HCT116 (cell line): ENCODE data around the gene TXNDC11. TPM values are rescaled to one million over a fixed set of nuclear protein-coding genes. Genes with fewer than 3 reads are reported as not detected.

Experiments
- ATAC-seq: fragments of 200-7000 bp; cut with Tn5 transposase; 2 replicates; pipeline ENCODE4 v1.9.1; 2020; ENCODE audit warnings: mild to moderate bottlenecking, moderate library complexity
- BruUV-seq: library from RNA; stranded (reverse); fragments of 400-500 nt; replicated peaks from 2 replicates; lab custom pipeline; 2021; lab: Mats Ljungman, UMichigan
- CTCF ChIA-PET: fragments of 300-600 bp; sonication (Branson Sonifier 250); formaldehyde crosslinking; loops from one replicate; lab custom pipeline; 2021; ENCODE audit warnings: antibody characterized with exemption; lab: Charles Lee
- POLR2A ChIA-PET: fragments of 300-600, 350-600 bp; sonication (Branson Sonifier 250); formaldehyde crosslinking; loops from one replicate; lab custom pipeline; 2021; ENCODE audit warnings: antibody characterized with exemption; lab: Charles Lee
- RAD21 ChIA-PET, 2 experiments: fragments of 300-600 bp; sonication (Branson Sonifier 250); formaldehyde crosslinking; loops; one replicate each; lab custom pipeline; 2023; ENCODE audit warnings: low total read pairs in 2 of 2; ENCODE audit not compliant: uncharacterized antibody in 2 of 2, unreplicated experiment in 2 of 2, low non-redundant PET in 1 of 2; lab: Charles Lee
- DNase-seq: peaks from one replicate; pipeline ENCODE4 v3.0.0-alpha.2; 2010; ENCODE audit warnings: low read depth, low spot score
- H2AFZ ChIP-seq: fragments of 200-600 bp; shearing (Covaris generic), sonication (generic); 2 replicates; pipeline ENCODE4 v1.6.1; 2017; ENCODE audit warnings: low read depth, mixed run types, mixed read lengths, antibody characterized with exemption, low read length; ENCODE audit not compliant: poor library complexity, severe bottlenecking
- H3K27ac ChIP-seq: 2 replicates; pipeline ENCODE4 v1.5.1; 2012; ENCODE audit warnings: low read depth, low read length
- H3K27me3 ChIP-seq: fragments of 200-600 bp; sonication (generic); 2 replicates; pipeline ENCODE4 v1.6.1; 2016; ENCODE audit warnings: mixed run types, low read length, mixed read lengths; ENCODE audit not compliant: insufficient read depth
- H3K36me3 ChIP-seq, 2 experiments: fragments of 200-500 bp in 1 of 2; fragments of 200-600 bp in 1 of 2; sonication (Bioruptor generic) in 1 of 2; sonication (generic) in 1 of 2; 2 replicates each; pipeline versions ENCODE4 v1.5.1 to v1.6.1; 2014 to 2016; ENCODE audit warnings: low read length in 2 of 2, inconsistent platforms in 1 of 2, mixed read lengths in 1 of 2, mixed run types in 1 of 2; ENCODE audit not compliant: insufficient read depth in 2 of 2, control insufficient read depth in 1 of 2
- H3K4me1 ChIP-seq, 2 experiments: fragments of 200-600 bp in 1 of 2; sonication (generic) in 1 of 2; 2 replicates each; pipeline versions ENCODE4 v1.5.1 to v1.6.1; 2012 to 2017; ENCODE audit warnings: low read length in 2 of 2, inconsistent platforms in 1 of 2, mild to moderate bottlenecking in 1 of 2, mixed read lengths in 1 of 2, mixed run types in 1 of 2, moderate library complexity in 1 of 2; ENCODE audit not compliant: insufficient read depth in 2 of 2, control insufficient read depth in 1 of 2
- H3K4me2 ChIP-seq: fragments of 200-600 bp; sonication (generic); 2 replicates; pipeline ENCODE4 v1.6.1; 2017; ENCODE audit warnings: mixed run types, low read length, mixed read lengths
- H3K4me3 ChIP-seq, 2 experiments: fragments of 200-600 bp in 1 of 2; sonication (generic) in 1 of 2; replicated peaks in 1 of 2; 2 replicates each; pipeline ENCODE4 v1.5.1; 2011 to 2016; ENCODE audit warnings: low read length in 2 of 2, control low read depth in 1 of 2, low read depth in 1 of 2, mild to moderate bottlenecking in 1 of 2, mixed read lengths in 1 of 2, mixed run types in 1 of 2
- H3K79me2 ChIP-seq: fragments of 200-600 bp; sonication (generic); 2 replicates; pipeline ENCODE4 v1.6.1; 2017; ENCODE audit warnings: mild to moderate bottlenecking, mixed run types, low read length, moderate library complexity, mixed read lengths; ENCODE audit not compliant: insufficient read depth
- H3K9ac ChIP-seq: fragments of 200-600 bp; sonication (generic); 2 replicates; pipeline ENCODE4 v1.6.1; 2016; ENCODE audit warnings: low read length, mixed read lengths
- H3K9me2 ChIP-seq: fragments of 200-600 bp; sonication (generic), shearing (Covaris generic); 2 replicates; pipeline ENCODE4 v1.6.1; 2017; ENCODE audit warnings: mixed run types, mild to moderate bottlenecking, moderate library complexity; ENCODE audit not compliant: insufficient read depth
- H3K9me3 ChIP-seq, 2 experiments: fragments of 200-500 bp in 1 of 2; fragments of 200-600 bp in 1 of 2; sonication (Bioruptor generic) in 1 of 2; sonication (generic) in 1 of 2; 2 replicates each; pipeline ENCODE4 v1.6.1; 2014 to 2017; ENCODE audit warnings: low read length in 2 of 2, mixed read lengths in 2 of 2, inconsistent platforms in 1 of 2, low read depth in 1 of 2, mild to moderate bottlenecking in 1 of 2, mixed run types in 1 of 2, moderate library complexity in 1 of 2; ENCODE audit not compliant: control insufficient read depth in 1 of 2, insufficient read depth in 1 of 2
- H4K20me1 ChIP-seq: fragments of 200-600 bp; sonication (generic), shearing (Covaris generic); 2 replicates; pipeline ENCODE4 v1.6.1; 2017; ENCODE audit warnings: mixed run types, mild to moderate bottlenecking, moderate library complexity; ENCODE audit not compliant: insufficient read depth
- ATF3 ChIP-seq: IDR thresholded peaks from 2 replicates; pipeline ENCODE4 v1.6.1; 2012
- CBX3 ChIP-seq: IDR thresholded peaks from 2 replicates; pipeline ENCODE4 v1.6.1; 2012; ENCODE audit warnings: low read depth
- CEBPB ChIP-seq: IDR thresholded peaks from 2 replicates; pipeline ENCODE4 v1.6.1; 2012; ENCODE audit warnings: low read depth
- CTCF ChIP-seq, 3 experiments: fragments of 200-600 bp in 1 of 3; sonication (generic) in 1 of 3; IDR thresholded peaks in 2 of 3; conservative IDR thresholded peaks in 1 of 3; 2 replicates each; pipeline ENCODE4 v1.5.1; 2012 to 2017; ENCODE audit warnings: low read depth in 2 of 3, low read length in 2 of 3, antibody characterized with exemption in 1 of 3, borderline replicate concordance in 1 of 3, control low read depth in 1 of 3, mild to moderate bottlenecking in 1 of 3, mixed read lengths in 1 of 3, mixed run types in 1 of 3, moderate library complexity in 1 of 3; ENCODE audit not compliant: insufficient read depth in 1 of 3
- EGR1 ChIP-seq: IDR thresholded peaks from 2 replicates; pipeline ENCODE4 v1.6.1; 2012; ENCODE audit warnings: low read depth
- ELF1 ChIP-seq: IDR thresholded peaks from 2 replicates; pipeline ENCODE4 v1.6.1; 2012; ENCODE audit warnings: low read depth, borderline replicate concordance
- EZH2phosphoT487 ChIP-seq: fragments of 200-600 bp; IDR thresholded peaks from 2 replicates; pipeline ENCODE4 v1.6.1; 2018; ENCODE audit warnings: antibody characterized with exemption, borderline replicate concordance
- FOSL1 ChIP-seq: IDR thresholded peaks from 2 replicates; pipeline ENCODE4 v1.6.1; 2012; ENCODE audit warnings: low read depth
- POLR2A ChIP-seq: IDR thresholded peaks from 2 replicates; pipeline ENCODE4 v1.7.0; 2011; ENCODE audit warnings: borderline replicate concordance; ENCODE audit not compliant: insufficient read depth, insufficient read length; ENCODE audit errors: extremely low read depth
- POLR2AphosphoS5 ChIP-seq: IDR thresholded peaks from 2 replicates; pipeline ENCODE4 v1.6.1; 2011; ENCODE audit warnings: mild to moderate bottlenecking, low read depth, low read length, moderate library complexity
- RAD21 ChIP-seq: IDR thresholded peaks from 2 replicates; pipeline ENCODE4 v1.6.1; 2012; ENCODE audit warnings: low read depth, mild to moderate bottlenecking
- SIN3A ChIP-seq: IDR thresholded peaks from 2 replicates; pipeline ENCODE4 v1.6.1; 2012; ENCODE audit warnings: low read depth
- SP1 ChIP-seq: IDR thresholded peaks from 2 replicates; pipeline ENCODE4 v1.6.1; 2012; ENCODE audit warnings: low read depth
- SRF ChIP-seq: IDR thresholded peaks from 2 replicates; pipeline ENCODE4 v1.6.1; 2012; ENCODE audit warnings: low read depth
- TCF7L2 ChIP-seq: IDR thresholded peaks from 2 replicates; pipeline ENCODE4 v1.7.0; 2011; ENCODE audit warnings: borderline replicate concordance, inconsistent platforms; ENCODE audit not compliant: insufficient read depth, insufficient read length; ENCODE audit errors: extremely low read depth
- ZBTB33 ChIP-seq: IDR thresholded peaks from 2 replicates; pipeline ENCODE4 v1.6.1; 2011; ENCODE audit warnings: mild to moderate bottlenecking, low read length, moderate library complexity; ENCODE audit not compliant: insufficient replicate concordance; ENCODE audit errors: extremely low read depth
- ZFX ChIP-seq: fragments of 450-650 bp; IDR thresholded peaks from 2 replicates; pipeline ENCODE4 v1.6.1; 2017
- ZNF274 ChIP-seq: fragments of 200-500 bp; sonication (Bioruptor generic); IDR thresholded peaks from 2 replicates; pipeline ENCODE4 v1.6.1; 2014; ENCODE audit warnings: mild to moderate bottlenecking, low read depth, low read length, inconsistent platforms
- intact Hi-C: fragments of 100-400 bp; cut with micrococcal nuclease; formaldehyde crosslinking; loops from 2 replicates; pipeline ENCODE4 v1.10.0; 2022
- total RNA-seq: library from RNA; stranded (reverse); gene quantifications from one replicate; pipeline ENCODE4 v1.2.1, GENCODE V29; 2021; ENCODE audit not compliant: unreplicated experiment

The TXNDC11 gene
- total RNA-seq, 1 experiment from 2014 or later = 26.8 TPM

GRCh38 chr16:11759163-11759834, 16.6 kb upstream of the TXNDC11 start (continued):
- TF ChIP-seq ZBTB33 = no peak
- no peak for TF ChIP-seq CEBPB
- no peak for TF ChIP-seq ATF3
- TF ChIP-seq TCF7L2 = no peak
- no peak for TF ChIP-seq RAD21
- TF ChIP-seq, all 23 proteins: peak for 0

- no peak overlapping the region for H3K4me3 ChIP-seq
- no peak overlapping the region for H3K9ac ChIP-seq
- no peaks in the 10 kb centered on the region for H3K9me3 ChIP-seq
- BruUV-seq = no TSS peak
- H3K27me3 ChIP-seq = no peaks in the 10 kb centered on the region
- ATAC-seq (no peak), DNase-seq (no peak)
- no peaks in the 10 kb centered on the region for H3K79me2 ChIP-seq
- H4K20me1 ChIP-seq = no peaks in the 10 kb centered on the region
- H3K4me1 ChIP-seq = peaks cover 0 to 4% of the 10 kb centered on the region in 2 experiments; a peak in 1 of 4 replicates
- ChIA-PET RAD21 (no interaction called here), CTCF (no interaction called here), POLR2A (no interaction called here)
- H3K9me2 ChIP-seq = no peaks in the 10 kb centered on the region
- H2AFZ ChIP-seq = no peak overlapping the region
- no peak overlapping the region for H3K4me2 ChIP-seq
- H3K36me3 ChIP-seq = peaks cover 25 to 27% of the 10 kb centered on the region in 2 experiments; a peak in 3 of 4 replicates
- intact Hi-C loops = no loop called here
- H3K27ac ChIP-seq = no peak overlapping the region
- TF ChIP-seq ZBTB33 (no peak), POLR2AphosphoS5 (no peak), CTCF (IDR thresholded peaks at IDR 0.05 in 2 of 3, conservative IDR thresholded peaks at IDR 0.05 in 1 of 3; ENCODE audit: borderline replicate concordance in 1 of 3, insufficient read depth in 1 of 3, low read depth in 2 of 3, low read length in 2 of 3) (no peak), SP1 (no peak), EZH2phosphoT487 (no peak), SRF (no peak), CBX3 (no peak), SIN3A (no peak), POLR2A (no peak), CEBPB (no peak), EGR1 (no peak), ELF1 (no peak), ZNF274 (no peak), FOSL1 (no peak), ZFX (no peak)
Measured at GRCh38 chr16:11757671-11758545, 15.3 kb upstream of the TXNDC11 start.
